Purkinje cell (primary cell): Measurements from ENCODE around the gene NOX5. TPM values are rescaled to one million over a fixed set of nuclear protein-coding genes. Genes with fewer than 3 reads are reported as not detected.

ENCODE experiments used
- polyA plus RNA-seq: library from polyadenylated mRNA; unstranded; fragments of >200 nt; fragmentation: Nextera tagmentation; gene quantifications from 2 replicates; pipeline ENCODE4 v1.2.1, GENCODE V29; 2014

NOX5 gene
- 0.05 TPM in 1 of 2 replicates, not detected in the other for polyA plus RNA-seq

GRCh38 chr15:69014454-69014853 lies at the start of gene NOX5:
NOX5 (plus strand) TSS chr15:69014695; CDS start chr15:69014736, 41 bp downstream.

Other genes starting within 250 kb of the NOX5 start
- 90.1 and 94.5 TPM in 2 replicates for gene ANP32A, start 193.8 kb upstream of the NOX5 start, polyA plus RNA-seq
- 2.8 and 22.1 TPM in 2 replicates for gene SPESP1, start 84.2 kb upstream of the NOX5 start, polyA plus RNA-seq
- gene GLCE, start 145.9 kb downstream of the NOX5 start, polyA plus RNA-seq, result 13.1 and 14.1 TPM in 2 replicates